ENCODE results near the gene CFAP46.

Gene CFAP46

GRCh38 chr10:132979491-132980425 is 37.4 kb upstream of the CFAP46 start:
- Histone ChIP-seq H3K4me3 (ENCODE audit: low read depth in 1 of 2, low read length in 2 of 2) (no peak overlapping the region), H3K4me1 (ENCODE audit: insufficient read depth, low read length) (no peaks in the 10 kb centered on the region), H3K27me3 (ENCODE audit: insufficient read depth, low read length, poor library complexity) (no peaks in the 10 kb centered on the region), H3K27ac (ENCODE audit: low read length) (no peak overlapping the region), H4K20me1 (ENCODE audit: insufficient read depth, low read length) (no peaks in the 10 kb centered on the region; the same call in 1 of the 2 replicates), H3K36me3 (ENCODE audit: insufficient read depth, low read length) (no peaks in the 10 kb centered on the region), H3K4me2 (ENCODE audit: insufficient read depth, low read length) (no peak overlapping the region), H3K9ac (ENCODE audit: low read depth, low read length) (no peak overlapping the region), H2AFZ (ENCODE audit: low read depth, low read length) (no peak overlapping the region), H3K9me3 (ENCODE audit: insufficient read depth, low read length, severe bottlenecking) (no peaks in the 10 kb centered on the region), H3K79me2 (ENCODE audit: insufficient read depth, low read length) (no peaks in the 10 kb centered on the region)
- TF ChIP-seq EZH2 (IDR thresholded peaks at IDR 0.05; ENCODE audit: borderline replicate concordance, low read depth, low read length, severe bottlenecking): no peak
- DNase-seq (no peak), ATAC-seq (ENCODE audit: insufficient read depth, low read depth) (no peak)

DNA sequence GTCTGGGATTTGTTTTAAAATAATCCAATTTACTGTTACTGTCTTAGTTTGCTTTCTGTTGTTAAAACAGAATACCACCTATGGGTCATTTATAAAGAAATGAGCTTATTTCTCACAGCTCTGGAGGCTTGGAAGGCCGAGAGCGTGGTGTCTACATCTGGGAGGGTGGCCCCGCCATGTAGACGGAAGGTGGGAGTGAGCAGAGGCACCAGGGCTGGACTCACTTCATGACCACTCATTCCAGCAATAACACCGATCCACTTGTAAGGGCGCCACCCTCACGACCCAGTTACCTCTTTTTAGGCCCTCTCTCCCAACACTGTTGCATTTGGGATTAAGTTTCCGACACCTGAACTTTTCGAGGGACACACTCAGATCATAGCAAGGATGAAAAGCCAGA is 36.2 kb upstream of the CFAP46 start:
- Histone ChIP-seq H3K4me1 (ENCODE audit: insufficient read depth, low read length) (no peaks in the 10 kb centered on the region), H3K4me3 (ENCODE audit: low read depth in 1 of 2, low read length in 2 of 2) (no peak overlapping the region), H3K27me3 (ENCODE audit: insufficient read depth, low read length, poor library complexity) (no peaks in the 10 kb centered on the region), H3K9me3 (ENCODE audit: insufficient read depth, low read length, severe bottlenecking) (no peaks in the 10 kb centered on the region), H3K9ac (ENCODE audit: low read depth, low read length) (no peak overlapping the region), H4K20me1 (ENCODE audit: insufficient read depth, low read length) (no peaks in the 10 kb centered on the region; the same call in 1 of the 2 replicates), H3K27ac (ENCODE audit: low read length) (no peak overlapping the region), H3K4me2 (ENCODE audit: insufficient read depth, low read length) (no peak overlapping the region), H3K79me2 (ENCODE audit: insufficient read depth, low read length) (no peaks in the 10 kb centered on the region), H2AFZ (ENCODE audit: low read depth, low read length) (no peak overlapping the region), H3K36me3 (ENCODE audit: insufficient read depth, low read length) (no peaks in the 10 kb centered on the region)
- TF ChIP-seq, protein P1, sequence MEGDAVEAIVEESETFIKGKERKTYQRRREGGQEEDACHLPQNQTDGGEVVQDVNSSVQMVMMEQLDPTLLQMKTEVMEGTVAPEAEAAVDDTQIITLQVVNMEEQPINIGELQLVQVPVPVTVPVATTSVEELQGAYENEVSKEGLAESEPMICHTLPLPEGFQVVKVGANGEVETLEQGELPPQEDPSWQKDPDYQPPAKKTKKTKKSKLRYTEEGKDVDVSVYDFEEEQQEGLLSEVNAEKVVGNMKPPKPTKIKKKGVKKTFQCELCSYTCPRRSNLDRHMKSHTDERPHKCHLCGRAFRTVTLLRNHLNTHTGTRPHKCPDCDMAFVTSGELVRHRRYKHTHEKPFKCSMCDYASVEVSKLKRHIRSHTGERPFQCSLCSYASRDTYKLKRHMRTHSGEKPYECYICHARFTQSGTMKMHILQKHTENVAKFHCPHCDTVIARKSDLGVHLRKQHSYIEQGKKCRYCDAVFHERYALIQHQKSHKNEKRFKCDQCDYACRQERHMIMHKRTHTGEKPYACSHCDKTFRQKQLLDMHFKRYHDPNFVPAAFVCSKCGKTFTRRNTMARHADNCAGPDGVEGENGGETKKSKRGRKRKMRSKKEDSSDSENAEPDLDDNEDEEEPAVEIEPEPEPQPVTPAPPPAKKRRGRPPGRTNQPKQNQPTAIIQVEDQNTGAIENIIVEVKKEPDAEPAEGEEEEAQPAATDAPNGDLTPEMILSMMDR (IDR thresholded peaks at IDR 0.05; ENCODE audit: borderline replicate concordance, extremely low read depth, low read length, poor library complexity, severe bottlenecking): no peak
- no peak for TF ChIP-seq EZH2 (IDR thresholded peaks at IDR 0.05; ENCODE audit: borderline replicate concordance, low read depth, low read length, severe bottlenecking)
- no peak for ATAC-seq (ENCODE audit: insufficient read depth, low read depth)
- no peak for DNase-seq

- H2AFZ ChIP-seq (ENCODE audit: low read depth, low read length): no peak overlapping the region
- H3K4me2 ChIP-seq (ENCODE audit: insufficient read depth, low read length): no peak overlapping the region
- no peaks in the 10 kb centered on the region for H3K9me3 ChIP-seq (ENCODE audit: insufficient read depth, low read length, severe bottlenecking)
- H3K27ac ChIP-seq (ENCODE audit: low read length): no peak overlapping the region
- H3K9ac ChIP-seq (ENCODE audit: low read depth, low read length): no peak overlapping the region
- no peak overlapping the region for H3K4me3 ChIP-seq (ENCODE audit: low read depth in 1 of 2, low read length in 2 of 2)
- no peaks in the 10 kb centered on the region for H3K4me1 ChIP-seq (ENCODE audit: insufficient read depth, low read length)
- H4K20me1 ChIP-seq (ENCODE audit: insufficient read depth, low read length): no peaks in the 10 kb centered on the region; the same call in none of the 2 replicates
- DNase-seq (no peak), ATAC-seq (ENCODE audit: insufficient read depth, low read depth) (no peak)
- H3K27me3 ChIP-seq (ENCODE audit: insufficient read depth, low read length, poor library complexity): no peaks in the 10 kb centered on the region
- H3K79me2 ChIP-seq (ENCODE audit: insufficient read depth, low read length): no peaks in the 10 kb centered on the region
- no peak for TF ChIP-seq EZH2 (IDR thresholded peaks at IDR 0.05; ENCODE audit: borderline replicate concordance, low read depth, low read length, severe bottlenecking)
- TF ChIP-seq, protein P1 (IDR thresholded peaks at IDR 0.05; ENCODE audit: borderline replicate concordance, extremely low read depth, low read length, poor library complexity, severe bottlenecking): no peak
- no peaks in the 10 kb centered on the region for H3K36me3 ChIP-seq (ENCODE audit: insufficient read depth, low read length)
Observed at GRCh38 chr10:132977807-132978206, 35.4 kb upstream of the CFAP46 start.

- no peaks in the 10 kb centered on the region for H3K79me2 ChIP-seq (ENCODE audit: insufficient read depth, low read length)
- H3K4me1 ChIP-seq (ENCODE audit: insufficient read depth, low read length): no peaks in the 10 kb centered on the region
- H3K9ac ChIP-seq (ENCODE audit: low read depth, low read length): no peak overlapping the region
- H2AFZ ChIP-seq (ENCODE audit: low read depth, low read length): no peak overlapping the region
- H3K9me3 ChIP-seq (ENCODE audit: insufficient read depth, low read length, severe bottlenecking): no peaks in the 10 kb centered on the region
- no peak overlapping the region for H3K27ac ChIP-seq (ENCODE audit: low read length)
- ATAC-seq (ENCODE audit: insufficient read depth, low read depth): no peak
- H3K36me3 ChIP-seq (ENCODE audit: insufficient read depth, low read length): no peaks in the 10 kb centered on the region
- H3K27me3 ChIP-seq (ENCODE audit: insufficient read depth, low read length, poor library complexity): no peaks in the 10 kb centered on the region
- TF ChIP-seq, protein P1 (IDR thresholded peaks at IDR 0.05; ENCODE audit: borderline replicate concordance, extremely low read depth, low read length, poor library complexity, severe bottlenecking): no peak
- no peak for TF ChIP-seq EZH2 (IDR thresholded peaks at IDR 0.05; ENCODE audit: borderline replicate concordance, low read depth, low read length, severe bottlenecking)
- DNase-seq: no peak
- no peak overlapping the region for H3K4me2 ChIP-seq (ENCODE audit: insufficient read depth, low read length)
- H4K20me1 ChIP-seq (ENCODE audit: insufficient read depth, low read length): no peaks in the 10 kb centered on the region; the same call in none of the 2 replicates
- no peak overlapping the region for H3K4me3 ChIP-seq (ENCODE audit: low read depth in 1 of 2, low read length in 2 of 2)
Observed at GRCh38 chr10:132977076-132977475, 34.7 kb upstream of the CFAP46 start.
